ENCODE measurements around the gene RAB9A. TPM values are rescaled to one million over a fixed set of nuclear protein-coding genes. Genes with fewer than 3 reads are reported as not detected.

The RAB9A gene
- total and polyA plus RNA-seq, 10 of the 15 experiments (the other 5 are each of a cell fraction or from before 2014, with no cell fraction given): 42.1 to 142 (median 49.9) TPM

GRCh38 chrX:13669246-13669737, 19.6 kb upstream of the RAB9A start (continued):
- TF ChIP-seq IRF3 (IDR thresholded peaks at IDR 0.05) (no peak), CHD1 (IDR thresholded peaks at IDR 0.05; ENCODE audit: low read depth, low read length) (no peak), PKNOX1 (IDR thresholded peaks at IDR 0.05) (peak; percentile 70), REST (IDR thresholded peaks at IDR 0.05; ENCODE audit: low read depth, low read length) (no peak), HDGF (IDR thresholded peaks at IDR 0.05) (no peak), ZBTB40 (IDR thresholded peaks at IDR 0.05; ENCODE audit: borderline replicate concordance) (no peak), MEF2B (IDR thresholded peaks at IDR 0.05; ENCODE audit: partially characterized antibody, poor library complexity, severe bottlenecking) (peak; percentile 71), CEBPB (IDR thresholded peaks at IDR 0.05; ENCODE audit: borderline replicate concordance in 1 of 2, low read depth in 2 of 2, low read length in 2 of 2) (peak in 1 of 2 experiments; percentile 37; a peak in 1 of 4 replicates), POU2F2 (IDR thresholded peaks at IDR 0.05; ENCODE audit: borderline replicate concordance, low read depth, low read length) (peak; percentile 79), CUX1 (IDR thresholded peaks at IDR 0.05; ENCODE audit: insufficient replicate concordance, low read depth, low read length) (peak; percentile 85), ELK1 (IDR thresholded peaks at IDR 0.05; ENCODE audit: low read depth, low read length) (no peak)
